Left ventricle myocardium inferior (tissue), 1 donor: ENCODE data around the gene ACSF3. TPM values are rescaled to one million over a fixed set of nuclear protein-coding genes. Genes with fewer than 3 reads are reported as not detected.

ENCODE experiments used
- DNase-seq: peaks from one replicate; pipeline ENCODE4 v3.0.0-alpha.2; 2020
- H3K27ac ChIP-seq: fragments of 200-600 bp; replicated peaks from 2 replicates; pipeline ENCODE4 v1.8.0; 2021
- H3K27me3 ChIP-seq: fragments of 200-600 bp; 2 replicates; pipeline ENCODE4 v1.8.0; 2021; ENCODE audit warnings: low read depth
- H3K36me3 ChIP-seq: fragments of 200-600 bp; 2 replicates; pipeline ENCODE4 v1.8.0; 2021
- H3K4me1 ChIP-seq: fragments of 200-600 bp; 2 replicates; pipeline ENCODE4 v1.8.0; 2021
- H3K4me3 ChIP-seq: fragments of 200-600 bp; 2 replicates; pipeline ENCODE4 v1.8.0; 2021; ENCODE audit warnings: mild to moderate bottlenecking, moderate library complexity
- H3K9me3 ChIP-seq: fragments of 200-600 bp; replicated peaks from 2 replicates; pipeline ENCODE4 v1.8.0; 2021
- intact Hi-C: fragments of 100-400 bp; cut with micrococcal nuclease; formaldehyde crosslinking; loops from one replicate; pipeline ENCODE4 v1.11.0; 2022
- total RNA-seq: library from RNA; stranded (reverse); fragmentation: NEBNext Ultra II Directional; extraction: Animal tissue kit (Norgen Biotek cat#: 25700); gene quantifications from one replicate; pipeline ENCODE4 v1.2.1, GENCODE V29; 2021
- TF ChIP-seq, protein P1 (sequence below): fragments of 200-600 bp; IDR thresholded peaks from 2 replicates; pipeline ENCODE4 v1.8.0; 2021; ENCODE audit warnings: antibody characterized with exemption, mild to moderate bottlenecking, borderline replicate concordance
- donor health status: DM: no; HTN: yes; CAD: no; lungs with severe emphysema.

ACSF3 gene
- total RNA-seq, 1 donor from 2014 or later: 16.7 TPM

DNA sequence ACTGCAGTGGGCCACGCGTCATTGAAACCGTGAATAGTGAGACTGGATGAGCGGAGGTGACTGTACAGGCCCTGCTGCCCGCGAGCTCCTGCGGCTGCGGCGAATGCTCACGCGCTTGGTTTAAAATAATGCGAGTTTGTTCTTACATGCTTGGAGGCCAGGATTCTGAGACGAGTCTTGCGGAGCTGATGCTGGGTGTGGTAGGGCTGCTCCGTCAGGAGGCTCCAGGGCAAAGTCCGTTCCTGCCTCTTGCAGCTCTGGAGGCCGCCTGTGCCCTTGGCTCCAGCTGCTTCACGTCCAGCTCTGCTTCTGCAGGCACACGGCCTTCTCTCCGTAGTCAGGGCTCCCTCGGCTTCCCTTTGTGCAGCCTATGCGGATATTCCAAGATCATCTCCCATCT lies 9.5 kb downstream of the ACSF3 start:
- Histone ChIP-seq H3K27ac (no peak overlapping the region), H3K4me1 (peaks cover 3% of the 10 kb centered on the region), H3K4me3 (no peak overlapping the region), H3K36me3 (peaks cover 74% of the 10 kb centered on the region), H3K27me3 (no peaks in the 10 kb centered on the region), H3K9me3 (no peaks in the 10 kb centered on the region)
- DNase-seq: no peak
- intact Hi-C loops: no loop called here
- TF ChIP-seq, protein P1, sequence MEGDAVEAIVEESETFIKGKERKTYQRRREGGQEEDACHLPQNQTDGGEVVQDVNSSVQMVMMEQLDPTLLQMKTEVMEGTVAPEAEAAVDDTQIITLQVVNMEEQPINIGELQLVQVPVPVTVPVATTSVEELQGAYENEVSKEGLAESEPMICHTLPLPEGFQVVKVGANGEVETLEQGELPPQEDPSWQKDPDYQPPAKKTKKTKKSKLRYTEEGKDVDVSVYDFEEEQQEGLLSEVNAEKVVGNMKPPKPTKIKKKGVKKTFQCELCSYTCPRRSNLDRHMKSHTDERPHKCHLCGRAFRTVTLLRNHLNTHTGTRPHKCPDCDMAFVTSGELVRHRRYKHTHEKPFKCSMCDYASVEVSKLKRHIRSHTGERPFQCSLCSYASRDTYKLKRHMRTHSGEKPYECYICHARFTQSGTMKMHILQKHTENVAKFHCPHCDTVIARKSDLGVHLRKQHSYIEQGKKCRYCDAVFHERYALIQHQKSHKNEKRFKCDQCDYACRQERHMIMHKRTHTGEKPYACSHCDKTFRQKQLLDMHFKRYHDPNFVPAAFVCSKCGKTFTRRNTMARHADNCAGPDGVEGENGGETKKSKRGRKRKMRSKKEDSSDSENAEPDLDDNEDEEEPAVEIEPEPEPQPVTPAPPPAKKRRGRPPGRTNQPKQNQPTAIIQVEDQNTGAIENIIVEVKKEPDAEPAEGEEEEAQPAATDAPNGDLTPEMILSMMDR: no peak

DNA sequence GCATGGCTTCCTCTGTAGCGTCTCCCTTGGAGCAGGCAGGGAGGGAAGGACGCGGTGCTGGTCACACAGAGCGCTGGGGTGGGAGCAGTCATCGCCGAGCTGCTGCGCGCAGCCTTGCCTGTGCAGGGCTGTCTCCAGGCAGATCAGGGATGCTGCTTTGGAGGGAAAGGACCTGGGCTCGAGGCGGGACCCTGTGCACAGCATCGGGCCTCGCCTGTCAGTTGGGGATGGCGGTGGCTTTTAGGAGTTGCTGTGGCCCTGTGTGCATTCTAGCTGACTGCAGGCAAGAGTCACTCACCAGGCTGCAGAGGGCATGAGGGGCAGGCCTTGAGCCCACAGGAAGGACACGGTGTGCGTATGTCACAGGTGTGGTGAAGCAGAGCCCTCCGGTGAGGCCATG lies 10.1 kb downstream of the ACSF3 start:
- peaks cover 79% of the 10 kb centered on the region for H3K36me3 ChIP-seq
- intact Hi-C loops: no loop called here

DNA sequence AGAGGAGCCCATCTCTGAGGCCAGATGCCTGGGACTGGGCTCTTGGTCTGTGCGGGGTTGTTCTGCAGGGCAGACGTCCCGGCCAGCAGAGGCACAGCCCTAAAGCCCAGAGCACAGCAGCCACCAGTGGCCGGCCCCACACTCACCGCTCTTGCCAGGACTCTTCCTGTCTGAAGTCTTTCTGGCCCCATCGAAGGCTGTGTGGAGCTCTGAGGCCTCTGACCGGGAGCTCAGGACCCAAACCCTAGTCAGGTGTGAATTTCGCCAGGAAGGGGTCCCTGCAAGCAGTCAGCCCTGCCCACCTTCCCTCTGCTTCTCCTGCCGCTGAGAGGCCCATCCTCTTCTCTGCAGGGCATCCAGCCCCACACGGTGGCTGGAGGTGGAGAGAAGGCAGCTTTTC lies 10.7 kb downstream of the ACSF3 start:
- Histone ChIP-seq H3K27ac (no peak overlapping the region), H3K27me3 (no peaks in the 10 kb centered on the region), H3K4me1 (no peaks in the 10 kb centered on the region), H3K36me3 (peaks cover 78% of the 10 kb centered on the region), H3K4me3 (no peak overlapping the region), H3K9me3 (no peaks in the 10 kb centered on the region)
- intact Hi-C loops: no loop called here
- no peak for DNase-seq
- TF ChIP-seq, protein P1: no peak

More for the DNA sequence above, 10.1 kb downstream of the ACSF3 start:
- H3K4me3 ChIP-seq: no peak overlapping the region
- H3K9me3 ChIP-seq: no peaks in the 10 kb centered on the region
- DNase-seq: no peak
- H3K27ac ChIP-seq: no peak overlapping the region
- H3K27me3 ChIP-seq: no peaks in the 10 kb centered on the region
- H3K4me1 ChIP-seq: no peaks in the 10 kb centered on the region
- TF ChIP-seq, protein P1: no peak

DNA sequence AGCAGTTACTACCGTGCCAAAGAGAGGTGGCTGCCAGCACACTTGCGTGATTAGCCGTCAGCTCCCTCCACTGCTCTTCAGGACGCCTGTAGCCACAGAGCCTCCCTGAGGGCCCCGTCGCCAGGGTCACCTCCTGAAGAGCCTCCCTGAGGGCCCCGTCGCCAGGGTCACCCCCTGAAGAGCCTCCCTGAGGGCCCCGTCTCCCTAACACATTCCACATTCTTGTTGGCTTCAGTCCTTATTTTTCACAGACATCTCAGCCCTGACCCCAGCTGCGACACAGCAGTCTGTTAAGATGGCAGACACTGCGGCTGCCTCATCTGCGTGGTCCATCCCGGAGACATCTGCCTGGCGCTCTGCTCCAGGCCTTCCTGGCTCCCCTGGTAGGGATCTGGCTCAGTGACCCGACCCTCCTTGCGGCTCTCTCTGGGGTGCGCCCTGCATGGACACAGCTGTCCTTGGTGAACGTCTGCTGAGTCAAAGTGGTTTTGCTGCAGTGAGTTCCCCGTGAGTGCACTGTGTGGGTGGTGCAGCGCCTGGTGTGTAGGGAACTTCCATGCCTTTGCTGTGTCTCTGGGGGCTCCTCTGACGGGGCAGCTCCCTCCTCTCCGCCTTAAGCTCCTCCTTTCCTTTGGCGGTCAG lies 11.4 kb downstream of the ACSF3 start:
- peaks cover 78% of the 10 kb centered on the region for H3K36me3 ChIP-seq
- intact Hi-C loops: no loop called here
- H3K9me3 ChIP-seq: no peaks in the 10 kb centered on the region
- no peaks in the 10 kb centered on the region for H3K27me3 ChIP-seq
- H3K4me3 ChIP-seq: no peak overlapping the region
- H3K27ac ChIP-seq: no peak overlapping the region
- no peaks in the 10 kb centered on the region for H3K4me1 ChIP-seq
- TF ChIP-seq, protein P1: no peak
- no peak for DNase-seq

DNA sequence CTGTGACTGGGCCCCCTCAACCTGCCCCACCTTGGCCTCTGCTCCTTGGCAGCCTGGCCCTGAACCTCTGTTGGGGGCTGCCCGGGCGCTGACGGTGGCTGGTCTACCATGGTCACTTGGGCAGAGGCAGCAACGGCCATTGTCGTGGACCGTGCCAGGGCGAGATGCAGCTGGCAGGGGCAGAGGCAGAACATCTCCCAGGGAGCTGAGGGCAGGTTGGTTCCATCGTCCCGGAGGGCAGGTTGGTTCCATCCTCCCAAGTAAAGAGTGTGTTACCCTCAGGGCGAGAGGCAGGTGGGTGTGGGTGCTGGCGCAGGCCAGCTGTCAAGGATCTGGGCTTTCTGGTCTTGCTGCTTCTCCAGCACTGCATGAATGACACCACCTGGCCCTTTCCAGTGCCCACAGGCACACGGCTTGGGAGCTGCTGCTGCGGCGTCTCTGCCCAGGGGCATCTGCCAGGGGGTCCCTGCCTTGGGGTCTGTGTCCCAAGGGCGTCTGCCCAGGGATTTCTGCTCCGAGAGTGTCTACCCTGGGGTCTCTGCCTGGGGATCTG lies 12.0 kb downstream of the ACSF3 start:
- no peaks in the 10 kb centered on the region for H3K4me1 ChIP-seq
- no peak for DNase-seq
- intact Hi-C loops: no loop called here
- H3K9me3 ChIP-seq: no peaks in the 10 kb centered on the region
- no peaks in the 10 kb centered on the region for H3K27me3 ChIP-seq
- H3K4me3 ChIP-seq: no peak overlapping the region
- H3K36me3 ChIP-seq: peaks cover 80% of the 10 kb centered on the region
- H3K27ac ChIP-seq: no peak overlapping the region
- TF ChIP-seq, protein P1: no peak
